SKM-1 treated with dmso at 0.1 percent for 144 hours (cell line): ENCODE measurements around the gene PGAP1.
A peak's percentile ranks its signal among the peaks of the same experiment; 100 is the strongest.

ENCODE experiments used
- DNase-seq: peaks from one replicate; lab custom pipeline; 2025; ENCODE audit not compliant: unreplicated experiment; lab: John Stamatoyannopoulos, UW

Gene PGAP1, protein sequence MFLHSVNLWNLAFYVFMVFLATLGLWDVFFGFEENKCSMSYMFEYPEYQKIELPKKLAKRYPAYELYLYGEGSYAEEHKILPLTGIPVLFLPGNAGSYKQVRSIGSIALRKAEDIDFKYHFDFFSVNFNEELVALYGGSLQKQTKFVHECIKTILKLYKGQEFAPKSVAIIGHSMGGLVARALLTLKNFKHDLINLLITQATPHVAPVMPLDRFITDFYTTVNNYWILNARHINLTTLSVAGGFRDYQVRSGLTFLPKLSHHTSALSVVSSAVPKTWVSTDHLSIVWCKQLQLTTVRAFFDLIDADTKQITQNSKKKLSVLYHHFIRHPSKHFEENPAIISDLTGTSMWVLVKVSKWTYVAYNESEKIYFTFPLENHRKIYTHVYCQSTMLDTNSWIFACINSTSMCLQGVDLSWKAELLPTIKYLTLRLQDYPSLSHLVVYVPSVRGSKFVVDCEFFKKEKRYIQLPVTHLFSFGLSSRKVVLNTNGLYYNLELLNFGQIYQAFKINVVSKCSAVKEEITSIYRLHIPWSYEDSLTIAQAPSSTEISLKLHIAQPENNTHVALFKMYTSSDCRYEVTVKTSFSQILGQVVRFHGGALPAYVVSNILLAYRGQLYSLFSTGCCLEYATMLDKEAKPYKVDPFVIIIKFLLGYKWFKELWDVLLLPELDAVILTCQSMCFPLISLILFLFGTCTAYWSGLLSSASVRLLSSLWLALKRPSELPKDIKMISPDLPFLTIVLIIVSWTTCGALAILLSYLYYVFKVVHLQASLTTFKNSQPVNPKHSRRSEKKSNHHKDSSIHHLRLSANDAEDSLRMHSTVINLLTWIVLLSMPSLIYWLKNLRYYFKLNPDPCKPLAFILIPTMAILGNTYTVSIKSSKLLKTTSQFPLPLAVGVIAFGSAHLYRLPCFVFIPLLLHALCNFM

DNA sequence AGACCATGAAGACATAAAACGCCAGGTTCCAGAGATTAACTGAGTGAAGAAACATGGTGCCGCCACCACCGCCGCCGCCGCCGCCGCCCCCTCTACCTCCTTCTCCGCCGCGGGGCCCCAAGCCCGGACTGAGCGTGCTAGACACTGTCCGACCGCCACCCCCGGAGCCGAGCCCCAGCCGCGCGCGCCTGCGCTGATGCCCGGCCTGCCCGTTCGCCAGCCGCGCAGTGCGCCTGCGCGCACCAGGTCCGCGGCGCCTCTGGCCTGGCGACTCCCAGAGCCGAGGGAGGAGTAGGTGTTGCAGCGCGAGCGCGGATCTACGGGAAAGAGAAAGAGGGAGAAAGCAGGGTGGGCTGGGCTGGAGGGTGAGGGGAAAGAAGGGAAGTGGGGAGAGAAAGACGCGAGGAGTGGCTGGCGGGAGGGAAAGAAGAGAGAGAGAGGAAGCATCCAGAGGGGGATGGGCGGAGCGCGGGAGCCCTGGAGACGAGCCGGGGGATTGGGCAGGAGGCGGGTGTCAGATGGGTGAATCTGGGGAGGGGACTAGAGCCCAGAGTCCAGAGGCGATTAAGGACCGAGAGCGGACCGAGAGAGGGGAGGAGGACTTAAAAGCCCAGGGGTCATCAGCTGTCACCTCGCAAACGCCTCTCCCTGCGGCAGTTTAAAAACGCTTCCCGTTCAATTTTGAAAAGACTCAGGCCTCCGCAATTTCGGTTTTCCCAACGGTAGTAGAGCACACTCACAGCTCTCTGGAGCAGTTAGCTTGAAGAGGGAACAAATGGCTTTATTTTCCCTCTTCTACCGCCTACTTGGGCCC lies at the start of gene PGAP1:
Gene PGAP1 (minus strand): TSS at position 146 of the 814 bp plus-strand sequence. CDS start 91 bp downstream, at position 55.
- DNase-seq, result peak; percentile 77

DNA sequence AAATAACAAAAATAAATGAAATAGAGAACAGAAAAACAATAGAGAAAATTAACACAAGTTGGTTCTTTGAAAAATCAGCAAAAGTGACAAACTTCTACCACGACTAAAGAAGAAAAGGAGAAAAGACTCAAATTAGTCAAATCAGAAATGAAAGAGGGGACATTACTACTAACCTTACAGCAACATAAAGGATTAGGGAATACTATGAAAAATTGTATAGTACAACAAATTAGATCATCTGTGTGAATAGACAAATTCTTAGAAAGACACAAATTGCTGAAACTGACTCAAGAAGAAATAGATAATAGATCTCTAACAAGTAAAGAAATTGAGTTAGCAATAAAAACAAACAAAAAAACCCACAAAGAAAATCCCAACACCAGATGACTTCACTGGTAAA lies 48.5 kb upstream of the PGAP1 start:
- DNase-seq, result no peak

DNA sequence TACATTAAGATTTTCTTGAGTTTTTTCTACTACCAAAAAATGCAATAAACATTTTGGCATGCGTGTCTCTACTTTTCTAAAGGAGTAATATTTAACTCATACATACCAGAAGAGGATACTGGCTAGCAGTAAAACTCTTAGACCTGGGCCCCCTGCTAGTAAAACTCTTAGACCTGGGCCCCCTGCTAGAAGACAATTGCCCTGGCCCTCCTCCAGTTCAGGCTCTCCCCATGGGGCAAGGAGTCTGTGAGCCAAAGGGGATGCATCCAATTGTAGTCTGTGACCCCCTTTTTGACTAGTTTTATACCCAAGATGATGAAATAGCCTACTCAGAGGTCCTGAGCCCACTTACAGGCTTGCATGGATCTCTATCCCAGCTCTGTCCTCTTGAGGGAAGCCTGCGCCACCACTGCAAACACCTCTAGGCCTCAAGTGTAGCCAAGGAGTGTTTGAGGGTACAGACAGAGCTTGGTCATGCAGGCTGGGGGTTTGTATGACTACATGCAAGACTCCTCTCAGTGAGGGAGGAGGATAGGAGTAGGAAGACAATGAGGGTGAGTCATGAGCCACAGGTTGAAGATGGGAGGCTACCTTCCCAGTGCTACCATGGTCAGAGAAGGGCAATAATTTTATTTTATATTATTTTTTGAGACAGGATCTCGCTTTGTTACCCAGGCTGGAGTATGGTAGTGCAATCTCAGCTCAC lies 45.2 kb upstream of the PGAP1 start:
- no peak for DNase-seq

DNA sequence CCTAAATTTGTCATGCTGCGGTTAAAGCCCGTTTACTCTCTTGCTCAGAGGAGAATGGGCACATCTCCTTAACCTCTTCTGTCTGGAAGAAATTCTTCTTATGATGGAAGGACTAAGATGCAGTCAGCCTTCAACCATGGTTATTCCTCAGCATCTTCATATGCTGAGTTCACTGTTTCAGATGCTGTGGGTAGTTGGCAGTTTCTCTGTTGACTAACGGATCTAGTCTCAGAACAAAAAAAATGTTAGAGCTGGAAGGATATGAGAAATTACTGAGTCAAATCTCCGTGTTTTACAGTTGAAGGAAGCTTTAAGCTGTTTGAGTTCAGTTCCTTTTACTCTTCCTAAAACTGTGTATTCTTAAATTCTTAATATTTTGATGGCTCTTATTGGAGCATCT lies 43.6 kb upstream of the PGAP1 start:
- no peak for DNase-seq

DNA sequence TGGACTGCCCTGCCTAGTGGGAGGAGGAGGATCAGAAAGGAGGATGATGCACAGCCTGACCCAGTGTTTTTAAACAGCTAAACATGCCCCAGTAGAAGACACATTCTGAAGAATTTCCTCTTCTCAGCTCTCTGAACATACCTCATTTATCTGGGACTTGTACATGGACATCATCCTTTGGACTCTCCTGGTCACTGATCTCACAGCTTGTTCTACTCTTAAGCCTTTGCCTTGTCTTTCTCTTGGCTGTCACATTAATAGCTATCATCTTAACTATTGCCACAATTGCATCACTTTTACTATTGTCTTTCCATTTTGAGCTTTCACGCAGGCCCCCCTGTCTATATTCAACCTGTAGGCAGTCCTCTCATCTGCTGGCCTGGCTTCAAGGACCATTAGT lies 42.0 kb upstream of the PGAP1 start:
- DNase-seq, result no peak

DNA sequence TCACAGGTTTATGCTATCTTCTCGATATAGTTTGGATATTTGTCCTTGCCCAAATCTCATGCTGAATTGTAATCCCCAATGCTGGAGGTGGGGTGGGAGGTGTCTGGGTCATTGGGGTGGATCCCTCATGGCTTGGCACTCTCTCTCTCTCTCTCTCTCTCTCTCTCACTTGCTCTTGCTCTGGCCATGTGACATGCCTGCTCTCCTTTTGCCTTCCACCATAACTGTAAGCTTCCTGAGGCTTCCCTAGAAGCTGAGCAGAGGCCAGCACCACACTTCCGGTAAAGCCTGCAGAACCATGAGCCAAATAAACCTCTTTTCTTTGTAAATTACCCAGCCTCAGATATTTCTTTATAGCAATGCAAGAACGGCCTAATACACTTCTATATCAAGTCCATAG lies 41.3 kb upstream of the PGAP1 start:
- DNase-seq, result no peak

DNA sequence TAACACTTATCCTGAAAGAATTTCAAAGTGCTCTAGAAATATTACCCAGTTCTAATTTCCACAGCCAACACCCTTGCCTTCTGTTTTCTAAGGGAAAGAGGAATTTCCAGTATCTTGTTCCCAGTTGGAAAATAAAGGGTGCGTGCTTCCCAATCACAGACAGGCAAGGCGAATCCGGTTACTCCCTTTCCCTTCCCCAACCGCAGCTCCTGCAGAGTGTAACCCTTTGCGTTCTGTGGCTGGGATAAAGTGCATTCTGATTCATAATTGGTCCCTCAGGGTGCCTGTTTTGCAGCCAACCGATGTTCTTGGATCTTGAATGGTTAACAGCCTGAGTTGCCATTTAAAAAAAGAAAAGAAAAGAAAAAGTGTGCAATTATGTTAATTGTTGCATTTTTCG lies 40.6 kb upstream of the PGAP1 start:
- no peak for DNase-seq

DNA sequence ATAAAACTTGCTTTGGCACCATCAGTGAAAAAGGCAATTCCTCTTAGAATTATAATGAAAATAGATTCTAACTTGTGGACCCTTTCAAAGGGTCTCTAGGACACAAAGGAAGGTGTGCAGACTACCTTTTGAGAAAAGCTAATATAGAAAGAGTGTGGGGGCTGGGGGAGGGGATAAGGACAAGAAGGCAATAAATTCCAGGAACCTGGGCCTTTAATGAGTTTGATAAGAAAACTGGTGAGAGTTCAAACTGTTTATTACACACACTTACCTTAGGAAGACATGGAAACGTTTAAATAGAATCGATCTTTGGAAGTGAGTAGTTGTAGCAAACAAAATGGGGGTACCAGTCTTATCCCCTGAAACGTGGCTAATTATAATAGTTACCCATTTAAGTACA lies 39.6 kb upstream of the PGAP1 start:
- no peak for DNase-seq

DNA sequence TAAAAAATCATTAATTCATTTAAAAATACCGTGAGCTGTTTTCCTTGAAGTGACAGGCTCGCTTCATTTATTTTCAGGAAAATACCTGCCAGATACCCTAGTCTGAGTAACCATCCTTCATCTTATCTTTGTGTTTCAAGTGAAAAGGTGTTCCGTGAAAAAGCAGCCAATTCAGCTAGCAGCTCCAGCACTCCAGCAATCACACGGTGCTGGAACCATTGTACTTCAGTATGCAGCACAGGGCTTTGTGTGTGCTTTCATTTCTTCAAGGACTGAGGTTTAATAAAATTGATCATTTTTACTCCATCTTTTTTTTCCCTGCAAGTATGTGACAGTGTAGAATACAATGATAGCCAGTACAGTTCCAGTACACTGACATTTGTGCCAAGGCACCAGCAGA lies 39.1 kb upstream of the PGAP1 start:
- DNase-seq, result no peak

DNA sequence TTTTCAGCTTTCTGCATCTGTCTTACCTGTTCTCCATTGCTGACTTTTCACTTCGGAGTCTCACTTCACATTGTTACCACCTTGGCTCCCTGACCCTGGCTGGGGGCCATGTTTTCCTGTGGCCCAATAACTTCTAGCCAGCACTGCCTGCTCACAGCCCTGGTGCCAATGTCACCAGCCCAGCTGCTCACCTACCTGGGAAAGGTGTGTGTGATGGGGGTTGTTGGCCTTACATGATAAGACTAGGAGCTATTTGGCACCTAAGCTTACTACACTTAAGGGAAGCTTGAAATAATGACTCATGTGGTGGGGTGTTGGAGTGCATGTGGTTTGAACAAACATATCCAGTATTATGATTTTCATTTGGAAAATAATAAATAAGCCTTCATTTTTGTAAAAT lies 37.5 kb upstream of the PGAP1 start:
- DNase-seq, result no peak

DNA sequence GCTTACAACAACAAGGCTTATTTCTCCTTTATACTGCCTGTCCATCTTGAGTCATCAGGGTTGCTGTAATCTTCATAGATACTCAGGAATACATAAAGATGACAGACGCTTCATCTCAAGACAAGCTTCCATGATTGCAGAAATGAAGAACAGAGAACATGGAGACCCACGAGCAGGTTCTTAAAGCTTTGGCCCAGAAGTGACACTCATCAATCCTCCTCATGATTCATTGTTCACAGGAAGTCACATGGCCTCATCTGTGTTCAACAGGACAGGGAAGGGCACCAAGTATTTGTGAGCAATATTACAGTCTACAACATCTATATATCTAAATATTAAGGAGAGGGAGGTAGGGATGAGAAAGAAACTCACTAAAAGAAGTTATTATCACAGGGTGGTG lies 36.5 kb upstream of the PGAP1 start:
- no peak for DNase-seq

DNA sequence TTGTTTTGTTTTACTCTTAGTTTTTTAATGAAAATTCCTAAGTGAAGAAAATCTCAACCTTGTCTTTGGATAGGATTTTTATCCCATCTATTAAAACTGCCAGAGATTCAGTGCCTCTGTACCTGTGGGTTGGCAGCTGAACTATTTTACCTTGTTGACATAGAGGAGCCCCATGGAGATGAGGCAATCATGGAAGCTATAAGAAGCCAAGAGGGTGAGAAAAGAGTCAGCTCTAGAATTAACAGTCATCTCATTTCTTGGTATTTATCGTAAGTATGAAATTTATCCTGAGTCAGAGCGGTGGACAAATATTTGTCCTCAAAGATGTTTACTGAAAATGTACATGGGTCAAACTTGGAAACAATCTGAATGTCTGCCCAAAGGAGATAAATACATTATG lies 35.8 kb upstream of the PGAP1 start:
- DNase-seq, result no peak

DNA sequence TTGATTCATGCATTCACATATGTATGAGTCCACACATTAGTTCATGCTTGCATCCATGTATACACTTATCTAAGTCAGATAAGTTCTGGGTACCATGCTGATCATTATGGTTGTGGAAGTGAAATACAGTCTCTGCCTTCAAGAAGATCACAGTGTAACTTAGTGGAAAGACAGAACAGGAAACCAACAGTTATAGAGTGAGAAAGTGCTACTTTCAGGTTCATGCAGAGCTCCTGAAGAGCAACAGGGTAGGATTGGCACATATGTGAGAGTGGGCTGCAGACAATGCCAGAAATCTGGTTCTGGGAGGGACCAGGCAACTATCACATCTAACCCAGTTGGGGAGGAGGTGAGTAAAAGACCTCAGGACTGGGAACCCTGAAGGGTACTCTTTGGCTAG lies 35.4 kb upstream of the PGAP1 start:
- no peak for DNase-seq

DNA sequence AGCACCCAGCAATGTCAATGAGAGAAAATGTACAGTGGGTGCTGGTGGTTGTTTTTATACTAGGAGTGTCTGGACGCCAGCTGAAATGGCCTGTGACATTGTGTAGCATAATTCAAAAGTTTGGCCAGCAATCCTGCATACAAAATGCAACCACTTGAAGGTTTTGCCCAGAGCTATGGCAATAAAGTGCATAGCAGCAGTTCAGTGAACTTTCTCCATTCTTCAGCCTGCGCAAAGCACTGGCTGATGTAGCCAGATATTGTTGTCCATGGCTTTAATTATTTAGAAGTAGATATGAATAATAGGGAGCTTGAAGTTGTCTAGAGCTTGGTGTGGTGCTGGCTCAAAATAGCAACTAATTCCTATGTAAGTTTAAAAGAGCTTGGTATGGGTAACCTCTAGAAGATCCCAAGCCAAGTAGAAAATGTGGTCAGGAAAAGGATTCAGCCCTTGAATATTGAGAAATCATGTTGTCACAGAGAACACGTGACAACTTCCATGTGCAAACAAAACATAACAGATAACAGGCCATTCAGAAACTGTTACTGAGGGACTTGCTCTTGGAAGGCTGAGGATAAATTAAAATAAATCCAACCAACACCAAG lies 33.3 kb upstream of the PGAP1 start:
- DNase-seq, result no peak

DNA sequence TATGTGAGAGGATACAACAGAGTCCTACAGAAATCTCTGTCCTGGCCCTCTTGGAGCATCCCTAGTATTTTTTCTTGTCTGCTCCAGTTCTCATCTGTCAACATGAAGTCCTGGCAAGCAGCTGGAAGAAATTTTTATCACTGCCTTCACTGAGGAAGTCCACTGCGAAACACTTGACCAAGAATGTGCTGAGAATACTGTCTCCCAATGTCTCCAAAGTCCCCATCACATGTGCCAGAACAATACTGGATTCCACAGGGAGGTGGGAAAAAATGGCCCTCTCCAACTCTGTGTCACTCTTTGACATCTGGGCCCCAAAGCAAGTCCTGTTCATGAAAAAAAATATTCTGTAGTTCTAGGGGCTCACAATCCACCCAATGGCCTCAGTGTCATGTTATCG lies 32.8 kb upstream of the PGAP1 start:
- DNase-seq, result no peak

DNA sequence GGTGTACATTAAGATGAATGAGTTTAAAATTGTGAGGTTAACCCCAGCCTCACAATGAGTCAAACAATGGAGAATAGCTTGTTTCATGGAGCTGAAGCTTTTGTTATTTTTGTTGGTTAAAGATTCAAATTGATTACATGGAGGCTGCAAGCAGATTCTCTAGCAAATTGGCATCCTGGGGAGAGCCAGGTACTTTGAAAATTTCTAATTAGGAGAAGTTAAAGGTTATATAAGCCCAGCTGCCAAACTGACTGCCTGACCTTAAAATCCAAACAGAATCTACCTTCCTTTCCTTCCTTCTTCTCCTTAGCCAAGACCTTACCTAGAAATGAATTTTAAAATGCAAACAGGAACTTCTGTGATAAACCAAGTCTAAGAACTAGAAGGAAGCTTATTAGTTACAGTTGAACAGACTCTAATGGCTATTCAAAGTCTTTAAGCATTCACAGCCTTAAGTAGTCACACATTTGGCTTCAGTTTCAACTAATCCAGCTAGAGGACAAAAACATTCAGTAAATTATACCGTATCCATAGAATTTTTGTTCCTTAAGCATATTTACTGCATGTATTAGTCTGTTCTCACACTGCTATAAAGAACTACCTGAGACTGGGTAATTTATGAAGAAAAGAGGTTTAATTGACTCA lies 31.5 kb upstream of the PGAP1 start:
- no peak for DNase-seq

DNA sequence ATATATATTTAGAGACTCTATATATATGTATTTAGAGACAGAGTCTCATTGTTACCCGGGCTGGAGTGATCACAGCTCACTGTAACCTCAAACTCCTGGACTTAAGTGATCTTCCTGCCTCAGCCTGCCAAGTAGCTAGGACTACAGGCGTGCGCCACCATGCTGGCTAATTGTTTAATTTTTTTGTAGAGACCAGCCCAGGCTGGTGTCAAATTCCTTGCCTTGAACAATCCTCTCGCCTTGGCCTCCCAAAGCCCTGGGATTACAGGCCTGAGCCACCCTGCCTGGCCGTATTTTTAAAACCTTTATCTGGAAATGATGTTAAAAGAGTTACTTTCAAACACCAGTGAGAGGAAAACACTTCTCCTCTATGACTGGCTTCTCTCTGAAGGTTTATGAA lies 30.9 kb upstream of the PGAP1 start:
- no peak for DNase-seq

DNA sequence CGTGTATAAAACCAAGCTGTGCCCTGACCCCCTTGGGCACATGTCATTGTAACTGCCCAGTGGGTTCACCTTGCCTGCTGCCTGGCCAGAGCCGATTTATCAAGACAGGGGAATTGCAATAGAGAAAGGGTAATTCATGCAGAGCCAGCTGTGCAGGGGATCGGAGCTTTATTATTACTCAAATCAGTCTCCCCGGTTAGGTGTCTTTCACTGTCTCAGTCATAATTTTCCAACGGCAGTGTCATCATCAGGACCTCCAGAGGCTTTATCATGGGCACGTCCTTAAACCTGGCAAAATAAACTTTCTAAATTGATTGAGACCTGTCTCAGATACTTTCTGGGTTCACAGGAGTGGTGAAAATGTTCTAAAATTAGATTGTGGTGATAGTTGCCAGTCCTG lies 29.6 kb upstream of the PGAP1 start:
- no peak for DNase-seq

DNA sequence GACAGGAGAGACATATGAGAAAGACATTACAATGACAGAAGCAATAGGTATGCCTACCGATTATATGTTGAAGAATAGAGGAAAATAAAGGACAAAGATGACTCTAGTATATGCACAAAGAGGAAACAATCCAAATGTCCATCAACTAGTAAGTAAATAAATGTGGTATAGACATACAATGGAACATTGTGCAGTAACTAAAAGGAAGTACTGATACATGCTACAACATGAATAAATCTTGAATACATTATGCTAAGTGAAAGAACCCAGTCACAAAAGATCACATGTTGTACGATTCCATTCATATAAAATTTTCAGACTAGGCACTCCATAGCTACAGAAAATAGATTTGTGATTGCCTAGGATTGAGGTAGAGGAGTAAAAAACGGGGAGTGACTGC lies 28.5 kb upstream of the PGAP1 start:
- DNase-seq, result no peak

DNA sequence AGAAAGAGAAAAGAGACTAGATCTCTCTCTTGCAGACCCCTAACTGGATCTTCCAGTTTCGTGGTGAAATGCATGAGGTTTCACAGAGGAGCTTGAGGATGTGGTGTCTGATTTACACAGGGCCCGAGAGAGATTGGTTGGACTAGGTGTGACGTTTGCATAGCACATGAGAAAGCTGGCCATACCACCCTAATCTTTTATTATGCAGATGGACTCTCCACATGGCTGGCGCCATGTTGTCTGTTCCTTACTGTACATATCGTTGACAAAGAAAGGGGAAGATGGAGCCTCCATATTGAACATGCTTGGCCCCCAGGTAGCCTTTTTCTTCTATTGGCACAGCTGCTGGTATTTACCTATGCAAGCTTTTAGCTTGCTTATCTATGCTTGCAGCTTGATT lies 27.5 kb upstream of the PGAP1 start:
- no peak for DNase-seq
